Esophagus muscularis mucosa (tissue), 3 donors: ENCODE measurements around the gene KRT4.

Source experiments
- POLR2A ChIP-seq: fragments of 450-650 bp; IDR thresholded peaks from one replicate; pipeline ENCODE4 v1.6.1; 2017; ENCODE audit warnings: antibody characterized with exemption, moderate library complexity, mild to moderate bottlenecking, low read depth
- POLR2AphosphoS5 ChIP-seq, 2 donors: sonication (generic); formaldehyde crosslinking; IDR thresholded peaks; one replicate each; pipeline ENCODE4 v1.6.1; 2017; ENCODE audit warnings: antibody characterized with exemption in 2 of 2
- TF ChIP-seq, protein P1 (sequence below), 3 experiments: fragments of 200-600 bp in 2 of 3; fragments of 450-650 bp in 1 of 3; sonication (generic) in 2 of 3; IDR thresholded peaks; one replicate each; pipeline ENCODE4 v1.5.1; 2017 to 2019; ENCODE audit warnings: antibody characterized with exemption in 3 of 3, mild to moderate bottlenecking in 2 of 3, moderate library complexity in 1 of 3

- TF ChIP-seq, protein P1, sequence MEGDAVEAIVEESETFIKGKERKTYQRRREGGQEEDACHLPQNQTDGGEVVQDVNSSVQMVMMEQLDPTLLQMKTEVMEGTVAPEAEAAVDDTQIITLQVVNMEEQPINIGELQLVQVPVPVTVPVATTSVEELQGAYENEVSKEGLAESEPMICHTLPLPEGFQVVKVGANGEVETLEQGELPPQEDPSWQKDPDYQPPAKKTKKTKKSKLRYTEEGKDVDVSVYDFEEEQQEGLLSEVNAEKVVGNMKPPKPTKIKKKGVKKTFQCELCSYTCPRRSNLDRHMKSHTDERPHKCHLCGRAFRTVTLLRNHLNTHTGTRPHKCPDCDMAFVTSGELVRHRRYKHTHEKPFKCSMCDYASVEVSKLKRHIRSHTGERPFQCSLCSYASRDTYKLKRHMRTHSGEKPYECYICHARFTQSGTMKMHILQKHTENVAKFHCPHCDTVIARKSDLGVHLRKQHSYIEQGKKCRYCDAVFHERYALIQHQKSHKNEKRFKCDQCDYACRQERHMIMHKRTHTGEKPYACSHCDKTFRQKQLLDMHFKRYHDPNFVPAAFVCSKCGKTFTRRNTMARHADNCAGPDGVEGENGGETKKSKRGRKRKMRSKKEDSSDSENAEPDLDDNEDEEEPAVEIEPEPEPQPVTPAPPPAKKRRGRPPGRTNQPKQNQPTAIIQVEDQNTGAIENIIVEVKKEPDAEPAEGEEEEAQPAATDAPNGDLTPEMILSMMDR (IDR thresholded peaks at IDR 0.05) = no peak
- no peak for TF ChIP-seq POLR2A
- no peak for TF ChIP-seq POLR2AphosphoS5 (IDR thresholded peaks at IDR 0.05)
Observed at GRCh38 chr12:52808573-52809160, 5.2 kb downstream of the KRT4 start.
